GM12878 (cell line): Measurements from ENCODE around the gene SUPT7L.

Experiments
- POLR2A ChIP-seq: IDR thresholded peaks from 2 replicates; pipeline ENCODE4 v1.6.1; 2011; ENCODE audit warnings: low read depth, mild to moderate bottlenecking, low read length
- POLR2AphosphoS5 ChIP-seq: IDR thresholded peaks from 2 replicates; pipeline ENCODE4 v1.6.1; 2011; ENCODE audit warnings: mild to moderate bottlenecking, low read length, inconsistent platforms
- RAD21 ChIP-seq: IDR thresholded peaks from 2 replicates; pipeline ENCODE4 v1.6.1; 2011; ENCODE audit warnings: mild to moderate bottlenecking, low read depth, low read length, moderate library complexity; ENCODE audit not compliant: insufficient read depth
- RAD51 ChIP-seq: fragments of 450-650 bp; IDR thresholded peaks from 2 replicates; pipeline ENCODE4 v1.6.1; 2016; ENCODE audit warnings: moderate library complexity, mild to moderate bottlenecking, inconsistent platforms
- TAF1 ChIP-seq: IDR thresholded peaks from 2 replicates; pipeline ENCODE4 v1.6.1; 2011; ENCODE audit warnings: mild to moderate bottlenecking, low read depth, low read length, borderline replicate concordance
- TF ChIP-seq, protein P1 (sequence below): IDR thresholded peaks from 2 replicates; pipeline ENCODE4 v1.6.1; 2011; ENCODE audit warnings: low read depth, mild to moderate bottlenecking, low read length, moderate library complexity, borderline replicate concordance; ENCODE audit errors: extremely low read depth
- TF ChIP-seq, protein P2 (sequence below), 3 experiments: IDR thresholded peaks in 2 of 3; conservative IDR thresholded peaks in 1 of 3; 2 replicates each; pipeline ENCODE4 v1.5.1; 2011; ENCODE audit warnings: low read depth in 3 of 3, low read length in 3 of 3, mild to moderate bottlenecking in 3 of 3, control low read depth in 2 of 3, moderate library complexity in 2 of 3, inconsistent platforms in 1 of 3, mixed read lengths in 1 of 3; ENCODE audit not compliant: control insufficient read depth in 2 of 3, insufficient read depth in 1 of 3; ENCODE audit errors: extremely low read depth in 1 of 3

DNA sequence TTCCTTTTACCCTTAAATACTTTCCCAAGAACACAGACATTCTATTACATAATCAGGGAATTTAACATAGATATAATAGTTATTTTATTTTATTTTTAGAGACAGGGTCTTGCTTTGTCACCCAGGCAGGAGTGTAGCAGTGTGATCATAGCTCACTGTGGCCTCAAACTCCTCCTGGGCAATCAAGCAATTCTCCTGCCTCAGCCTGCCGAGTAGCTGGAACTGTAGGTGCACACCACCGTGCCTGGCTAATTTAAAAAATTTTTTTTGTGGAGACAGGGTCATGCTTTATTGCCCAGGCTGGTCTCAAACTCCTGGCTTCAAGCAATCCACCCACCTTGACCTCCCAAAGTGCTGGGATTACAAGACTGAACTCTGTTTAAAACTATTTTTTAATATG, 45.9 kb upstream of the SUPT7L start:
- TF ChIP-seq, protein P1, sequence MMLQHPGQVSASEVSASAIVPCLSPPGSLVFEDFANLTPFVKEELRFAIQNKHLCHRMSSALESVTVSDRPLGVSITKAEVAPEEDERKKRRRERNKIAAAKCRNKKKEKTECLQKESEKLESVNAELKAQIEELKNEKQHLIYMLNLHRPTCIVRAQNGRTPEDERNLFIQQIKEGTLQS, result no peak
- TF ChIP-seq POLR2AphosphoS5 (no peak), RAD21 (no peak), POLR2A (no peak), RAD51 (no peak), TAF1 (no peak)
- TF ChIP-seq, protein P2, sequence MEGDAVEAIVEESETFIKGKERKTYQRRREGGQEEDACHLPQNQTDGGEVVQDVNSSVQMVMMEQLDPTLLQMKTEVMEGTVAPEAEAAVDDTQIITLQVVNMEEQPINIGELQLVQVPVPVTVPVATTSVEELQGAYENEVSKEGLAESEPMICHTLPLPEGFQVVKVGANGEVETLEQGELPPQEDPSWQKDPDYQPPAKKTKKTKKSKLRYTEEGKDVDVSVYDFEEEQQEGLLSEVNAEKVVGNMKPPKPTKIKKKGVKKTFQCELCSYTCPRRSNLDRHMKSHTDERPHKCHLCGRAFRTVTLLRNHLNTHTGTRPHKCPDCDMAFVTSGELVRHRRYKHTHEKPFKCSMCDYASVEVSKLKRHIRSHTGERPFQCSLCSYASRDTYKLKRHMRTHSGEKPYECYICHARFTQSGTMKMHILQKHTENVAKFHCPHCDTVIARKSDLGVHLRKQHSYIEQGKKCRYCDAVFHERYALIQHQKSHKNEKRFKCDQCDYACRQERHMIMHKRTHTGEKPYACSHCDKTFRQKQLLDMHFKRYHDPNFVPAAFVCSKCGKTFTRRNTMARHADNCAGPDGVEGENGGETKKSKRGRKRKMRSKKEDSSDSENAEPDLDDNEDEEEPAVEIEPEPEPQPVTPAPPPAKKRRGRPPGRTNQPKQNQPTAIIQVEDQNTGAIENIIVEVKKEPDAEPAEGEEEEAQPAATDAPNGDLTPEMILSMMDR (IDR thresholded peaks at IDR 0.05 in 2 of 3, conservative IDR thresholded peaks at IDR 0.05 in 1 of 3; ENCODE audit: control insufficient read depth in 2 of 3, extremely low read depth in 1 of 3, insufficient read depth in 1 of 3, low read depth in 3 of 3, low read length in 3 of 3), result no peak
